Measurements from ENCODE around the gene GPATCH1. TPM values are rescaled to one million over a fixed set of nuclear protein-coding genes. Genes with fewer than 3 reads are reported as not detected.

Gene GPATCH1
- total RNA-seq, 1 experiment from 2014 or later = 7.8 TPM

DNA sequence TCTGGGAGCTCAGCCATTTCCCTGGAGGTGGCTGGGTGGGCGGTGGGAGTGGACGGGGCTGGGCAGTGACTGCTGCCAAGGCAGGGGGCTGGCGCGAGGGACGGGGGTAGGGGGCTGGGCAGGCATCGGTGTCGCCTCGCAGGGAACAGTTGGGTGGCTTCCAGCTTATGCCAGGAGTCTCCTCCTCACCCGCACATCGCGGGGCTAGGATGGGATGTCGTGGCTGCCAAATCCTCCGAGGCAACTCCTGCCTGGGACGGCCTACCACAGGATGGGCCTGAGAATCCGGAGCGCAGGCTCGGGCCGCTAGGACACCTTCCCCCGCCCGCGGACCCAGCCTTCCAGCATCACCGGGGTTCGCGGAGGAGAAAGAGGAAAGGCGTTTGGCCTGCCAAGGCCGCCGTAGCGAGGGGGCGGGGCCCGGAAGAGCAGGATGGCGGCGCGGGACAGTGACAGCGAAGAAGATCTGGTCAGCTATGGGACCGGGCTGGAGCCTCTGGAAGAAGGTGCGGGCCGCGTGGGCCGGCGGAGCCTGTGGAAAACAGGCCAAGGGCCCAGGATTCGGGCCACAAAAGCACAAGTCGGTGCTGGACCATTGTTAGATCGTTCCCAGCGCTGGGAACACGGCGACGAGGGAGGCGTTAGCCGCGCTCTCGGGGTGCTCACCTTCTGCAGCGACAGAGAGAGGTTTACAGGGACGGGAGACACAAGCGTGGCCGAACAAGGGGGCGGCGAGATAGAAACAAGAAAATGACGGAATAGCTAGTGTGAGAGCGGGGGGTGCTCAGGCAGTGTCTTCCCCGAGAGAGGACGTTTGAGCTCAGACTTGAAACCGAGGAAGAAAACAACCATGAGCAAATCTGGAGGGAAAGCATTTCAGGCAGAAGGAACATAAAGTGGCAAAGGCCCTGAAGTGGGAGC lies at the start of gene GPATCH1 (continued):
- TF ChIP-seq, protein P1, sequence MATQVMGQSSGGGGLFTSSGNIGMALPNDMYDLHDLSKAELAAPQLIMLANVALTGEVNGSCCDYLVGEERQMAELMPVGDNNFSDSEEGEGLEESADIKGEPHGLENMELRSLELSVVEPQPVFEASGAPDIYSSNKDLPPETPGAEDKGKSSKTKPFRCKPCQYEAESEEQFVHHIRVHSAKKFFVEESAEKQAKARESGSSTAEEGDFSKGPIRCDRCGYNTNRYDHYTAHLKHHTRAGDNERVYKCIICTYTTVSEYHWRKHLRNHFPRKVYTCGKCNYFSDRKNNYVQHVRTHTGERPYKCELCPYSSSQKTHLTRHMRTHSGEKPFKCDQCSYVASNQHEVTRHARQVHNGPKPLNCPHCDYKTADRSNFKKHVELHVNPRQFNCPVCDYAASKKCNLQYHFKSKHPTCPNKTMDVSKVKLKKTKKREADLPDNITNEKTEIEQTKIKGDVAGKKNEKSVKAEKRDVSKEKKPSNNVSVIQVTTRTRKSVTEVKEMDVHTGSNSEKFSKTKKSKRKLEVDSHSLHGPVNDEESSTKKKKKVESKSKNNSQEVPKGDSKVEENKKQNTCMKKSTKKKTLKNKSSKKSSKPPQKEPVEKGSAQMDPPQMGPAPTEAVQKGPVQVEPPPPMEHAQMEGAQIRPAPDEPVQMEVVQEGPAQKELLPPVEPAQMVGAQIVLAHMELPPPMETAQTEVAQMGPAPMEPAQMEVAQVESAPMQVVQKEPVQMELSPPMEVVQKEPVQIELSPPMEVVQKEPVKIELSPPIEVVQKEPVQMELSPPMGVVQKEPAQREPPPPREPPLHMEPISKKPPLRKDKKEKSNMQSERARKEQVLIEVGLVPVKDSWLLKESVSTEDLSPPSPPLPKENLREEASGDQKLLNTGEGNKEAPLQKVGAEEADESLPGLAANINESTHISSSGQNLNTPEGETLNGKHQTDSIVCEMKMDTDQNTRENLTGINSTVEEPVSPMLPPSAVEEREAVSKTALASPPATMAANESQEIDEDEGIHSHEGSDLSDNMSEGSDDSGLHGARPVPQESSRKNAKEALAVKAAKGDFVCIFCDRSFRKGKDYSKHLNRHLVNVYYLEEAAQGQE (IDR thresholded peaks at IDR 0.05; ENCODE audit: low read depth) = no peak

DNA sequence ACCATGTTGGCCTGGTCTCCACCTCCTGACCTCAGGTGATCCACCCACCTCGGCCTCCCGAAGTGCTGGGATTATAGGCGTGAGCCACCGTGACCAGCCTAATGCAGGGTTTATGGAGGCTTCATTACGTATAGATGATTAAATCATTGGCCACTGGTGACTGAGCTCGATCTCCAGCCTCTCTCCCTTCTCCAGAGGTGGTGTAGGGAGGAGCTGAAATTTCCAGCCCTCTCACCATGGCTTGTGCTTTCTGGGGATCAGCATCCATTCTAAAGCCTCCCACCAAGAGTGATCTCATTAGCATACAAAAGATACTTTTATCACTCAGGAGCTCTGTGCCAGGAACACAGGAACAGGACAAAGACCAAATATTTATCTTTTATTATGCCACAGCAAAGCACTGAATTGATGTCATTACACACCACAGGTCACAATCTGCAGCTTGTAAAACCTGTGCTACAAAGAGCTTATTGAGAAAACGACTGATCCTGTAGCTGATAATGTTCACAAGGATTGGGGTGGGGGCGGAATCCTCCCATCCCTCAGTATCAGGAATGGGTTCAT lies 48.7 kb upstream of the GPATCH1 start:
- ChIA-PET POLR2A (no interaction called here), RAD21 (ENCODE audit: low non-redundant PET in 1 of 2, low total read pairs in 2 of 2, uncharacterized antibody in 2 of 2, unreplicated experiment in 2 of 2) (no interaction called here), CTCF (no interaction called here)
- peaks cover 13 to 16% of the 10 kb centered on the region in 2 experiments for H3K4me1 ChIP-seq (ENCODE audit: control insufficient read depth in 1 of 2, insufficient read depth in 2 of 2, low read length in 2 of 2)
- no peak overlapping the region for H3K9ac ChIP-seq (ENCODE audit: low read length)
- H3K9me3 ChIP-seq (ENCODE audit: control insufficient read depth in 1 of 2, insufficient read depth in 1 of 2, low read depth in 1 of 2, low read length in 2 of 2) = peaks cover 0 to 5% of the 10 kb centered on the region in 2 experiments; a peak in 1 of 4 replicates
- ATAC-seq (no peak), DNase-seq (ENCODE audit: low read depth, low spot score) (no peak)
- no peak overlapping the region for H3K27ac ChIP-seq (ENCODE audit: low read depth, low read length)
- H3K27me3 ChIP-seq (ENCODE audit: insufficient read depth, low read length) = no peaks in the 10 kb centered on the region
- no TSS peak for BruUV-seq (replicated peaks)
- peaks cover 0 to 9% of the 10 kb centered on the region in 2 experiments; a peak in 1 of 4 replicates for H3K36me3 ChIP-seq (ENCODE audit: control insufficient read depth in 1 of 2, insufficient read depth in 2 of 2, low read length in 2 of 2)
- H3K9me2 ChIP-seq (ENCODE audit: insufficient read depth) = no peaks in the 10 kb centered on the region
- peaks cover 72% of the 10 kb centered on the region for H3K79me2 ChIP-seq (ENCODE audit: insufficient read depth, low read length)
- no peak overlapping the region for H3K4me3 ChIP-seq (replicated peaks in 1 of 2; ENCODE audit: low read depth in 1 of 2, low read length in 2 of 2)
- intact Hi-C loops (cut with micrococcal nuclease) = no loop called here
- no peak overlapping the region for H3K4me2 ChIP-seq (ENCODE audit: low read length)
- no peak overlapping the region for H2AFZ ChIP-seq (ENCODE audit: low read depth, low read length, poor library complexity, severe bottlenecking)
- no peaks in the 10 kb centered on the region for H4K20me1 ChIP-seq (ENCODE audit: insufficient read depth)
- TF ChIP-seq, protein P2, sequence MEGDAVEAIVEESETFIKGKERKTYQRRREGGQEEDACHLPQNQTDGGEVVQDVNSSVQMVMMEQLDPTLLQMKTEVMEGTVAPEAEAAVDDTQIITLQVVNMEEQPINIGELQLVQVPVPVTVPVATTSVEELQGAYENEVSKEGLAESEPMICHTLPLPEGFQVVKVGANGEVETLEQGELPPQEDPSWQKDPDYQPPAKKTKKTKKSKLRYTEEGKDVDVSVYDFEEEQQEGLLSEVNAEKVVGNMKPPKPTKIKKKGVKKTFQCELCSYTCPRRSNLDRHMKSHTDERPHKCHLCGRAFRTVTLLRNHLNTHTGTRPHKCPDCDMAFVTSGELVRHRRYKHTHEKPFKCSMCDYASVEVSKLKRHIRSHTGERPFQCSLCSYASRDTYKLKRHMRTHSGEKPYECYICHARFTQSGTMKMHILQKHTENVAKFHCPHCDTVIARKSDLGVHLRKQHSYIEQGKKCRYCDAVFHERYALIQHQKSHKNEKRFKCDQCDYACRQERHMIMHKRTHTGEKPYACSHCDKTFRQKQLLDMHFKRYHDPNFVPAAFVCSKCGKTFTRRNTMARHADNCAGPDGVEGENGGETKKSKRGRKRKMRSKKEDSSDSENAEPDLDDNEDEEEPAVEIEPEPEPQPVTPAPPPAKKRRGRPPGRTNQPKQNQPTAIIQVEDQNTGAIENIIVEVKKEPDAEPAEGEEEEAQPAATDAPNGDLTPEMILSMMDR (IDR thresholded peaks at IDR 0.05 in 2 of 3, conservative IDR thresholded peaks at IDR 0.05 in 1 of 3; ENCODE audit: borderline replicate concordance in 1 of 3, insufficient read depth in 1 of 3, low read depth in 2 of 3, low read length in 2 of 3) = no peak
- TF ChIP-seq ZNF274 (IDR thresholded peaks at IDR 0.05; ENCODE audit: low read depth, low read length) (no peak), EZH2phosphoT487 (IDR thresholded peaks at IDR 0.05; ENCODE audit: borderline replicate concordance) (no peak), TCF7L2 (IDR thresholded peaks at IDR 0.05; ENCODE audit: borderline replicate concordance, extremely low read depth, insufficient read depth, insufficient read length) (no peak), RAD21 (IDR thresholded peaks at IDR 0.05; ENCODE audit: low read depth) (no peak), EZH2 (IDR thresholded peaks at IDR 0.05) (no peak), ELF1 (IDR thresholded peaks at IDR 0.05; ENCODE audit: borderline replicate concordance, low read depth) (no peak), CEBPB (IDR thresholded peaks at IDR 0.05; ENCODE audit: low read depth) (no peak), SIN3A (IDR thresholded peaks at IDR 0.05; ENCODE audit: low read depth) (no peak), POLR2AphosphoS5 (IDR thresholded peaks at IDR 0.05; ENCODE audit: low read depth, low read length) (no peak), CBX3 (IDR thresholded peaks at IDR 0.05; ENCODE audit: low read depth) (no peak), ZFX (IDR thresholded peaks at IDR 0.05) (no peak), EGR1 (IDR thresholded peaks at IDR 0.05; ENCODE audit: low read depth) (no peak)
- TF ChIP-seq, protein P3, sequence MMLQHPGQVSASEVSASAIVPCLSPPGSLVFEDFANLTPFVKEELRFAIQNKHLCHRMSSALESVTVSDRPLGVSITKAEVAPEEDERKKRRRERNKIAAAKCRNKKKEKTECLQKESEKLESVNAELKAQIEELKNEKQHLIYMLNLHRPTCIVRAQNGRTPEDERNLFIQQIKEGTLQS (IDR thresholded peaks at IDR 0.05) = no peak
- TF ChIP-seq, protein P4, sequence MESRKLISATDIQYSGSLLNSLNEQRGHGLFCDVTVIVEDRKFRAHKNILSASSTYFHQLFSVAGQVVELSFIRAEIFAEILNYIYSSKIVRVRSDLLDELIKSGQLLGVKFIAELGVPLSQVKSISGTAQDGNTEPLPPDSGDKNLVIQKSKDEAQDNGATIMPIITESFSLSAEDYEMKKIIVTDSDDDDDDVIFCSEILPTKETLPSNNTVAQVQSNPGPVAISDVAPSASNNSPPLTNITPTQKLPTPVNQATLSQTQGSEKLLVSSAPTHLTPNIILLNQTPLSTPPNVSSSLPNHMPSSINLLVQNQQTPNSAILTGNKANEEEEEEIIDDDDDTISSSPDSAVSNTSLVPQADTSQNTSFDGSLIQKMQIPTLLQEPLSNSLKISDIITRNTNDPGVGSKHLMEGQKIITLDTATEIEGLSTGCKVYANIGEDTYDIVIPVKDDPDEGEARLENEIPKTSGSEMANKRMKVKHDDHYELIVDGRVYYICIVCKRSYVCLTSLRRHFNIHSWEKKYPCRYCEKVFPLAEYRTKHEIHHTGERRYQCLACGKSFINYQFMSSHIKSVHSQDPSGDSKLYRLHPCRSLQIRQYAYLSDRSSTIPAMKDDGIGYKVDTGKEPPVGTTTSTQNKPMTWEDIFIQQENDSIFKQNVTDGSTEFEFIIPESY (IDR thresholded peaks at IDR 0.05; ENCODE audit: extremely low read depth, insufficient replicate concordance, low read length) = no peak
